ENCODE results near the gene CBX1. TPM values are rescaled to one million over a fixed set of nuclear protein-coding genes. Genes with fewer than 3 reads are reported as not detected.

CBX1 gene
- total and polyA plus RNA-seq, 2 donors (not counting 3 experiments of a cell fraction or from before 2014, with no cell fraction given): 20.4 to 95.2 TPM

GRCh38 chr17:48044851-48045250 lies 56.4 kb downstream of the CBX1 start:
- Histone ChIP-seq H3K27me3 (ENCODE audit: control insufficient read depth in 2 of 2, insufficient read depth in 2 of 2, low read length in 2 of 2) (no peaks in the 10 kb centered on the region), H3K9me1 (replicated peaks; ENCODE audit: control insufficient read depth, extremely low read depth, insufficient read depth, low read length) (no peaks in the 10 kb centered on the region), H3K79me2 (ENCODE audit: control insufficient read depth, insufficient read depth, low read length) (peaks cover 10% of the 10 kb centered on the region), H3K9me3 (replicated peaks; ENCODE audit: control insufficient read depth, insufficient read depth, low read length) (no peaks in the 10 kb centered on the region), H3K4me2 (ENCODE audit: insufficient read depth, low read length) (no peak overlapping the region), H2AFZ (ENCODE audit: low read depth, low read length) (no peak overlapping the region), H3K4me1 (ENCODE audit: control insufficient read depth, extremely low read depth, insufficient read depth, low read length) (peaks cover 11% of the 10 kb centered on the region), H3K36me3 (ENCODE audit: control insufficient read depth in 2 of 2, extremely low read depth in 1 of 2, insufficient read depth in 2 of 2, low read length in 2 of 2) (no peaks in the 10 kb centered on the region), H3K9ac (replicated peaks; ENCODE audit: extremely low read depth, insufficient read depth, low read length) (no peak overlapping the region), H3K27ac (ENCODE audit: insufficient read depth, low read depth, low read length) (no peak overlapping the region), H4K20me1 (replicated peaks; ENCODE audit: control insufficient read depth, extremely low read depth, insufficient read depth, low read length) (no peaks in the 10 kb centered on the region), H3K4me3 (replicated peaks in 1 of 3; ENCODE audit: insufficient read depth in 1 of 3, low read depth in 1 of 3, low read length in 3 of 3) (no peak overlapping the region)
- no peak for FAIRE-seq
- POLR2A ChIA-PET: no interaction called here
- DNase-seq (ENCODE audit: low read depth, low spot score): no peak
- intact Hi-C loops (cut with micrococcal nuclease): loop anchor here (5.0 kb wide), 1 partner anchor 197 kb away; no protein-coding TSS in a partner anchor
- no TSS peak for BruUV-seq (replicated peaks)
- no peak for TF ChIP-seq JUN (IDR thresholded peaks at IDR 0.05; ENCODE audit: borderline replicate concordance, insufficient read depth, insufficient read length, low read depth)
- no peak for TF ChIP-seq EZH2 (IDR thresholded peaks at IDR 0.05; ENCODE audit: borderline replicate concordance, low read depth, low read length, severe bottlenecking)
- no peak for TF ChIP-seq POLR2A (IDR thresholded peaks at IDR 0.05; ENCODE audit: low read depth, low read length)
- TF ChIP-seq MAX (IDR thresholded peaks at IDR 0.05; ENCODE audit: insufficient read depth, insufficient read length): no peak
- no peak for TF ChIP-seq CTCF (IDR thresholded peaks at IDR 0.05; ENCODE audit: extremely low read depth in 1 of 2, insufficient read depth in 1 of 2, low read depth in 1 of 2, low read length in 2 of 2)
- no peak for TF ChIP-seq GATA2 (IDR thresholded peaks at IDR 0.05; ENCODE audit: insufficient read depth, insufficient read length, low read depth, low read length)
- TF ChIP-seq FOS (IDR thresholded peaks at IDR 0.05; ENCODE audit: borderline replicate concordance, insufficient read depth, low read length): no peak
- no peak for TF ChIP-seq POLR2AphosphoS5 (IDR thresholded peaks at IDR 0.05; ENCODE audit: insufficient read depth, low read depth, low read length)
- no peak for TF ChIP-seq MYC (IDR thresholded peaks at IDR 0.05; ENCODE audit: low read depth, low read length)
- dilution Hi-C loops (cut with MboI; ENCODE audit: extremely low pct_ligation_motif_present, low sequenced_read_pairs): no loop called here
- CTCF ChIA-PET: interaction anchor here (0.6 to 4.2 kb wide), 4 partner anchors 19 to 72 kb away, joined by 3 to 27 read pairs (median 4); no protein-coding TSS in a partner anchor
